ENCODE measurements around the gene RGMA. TPM values are rescaled to one million over a fixed set of nuclear protein-coding genes. Genes with fewer than 3 reads are reported as not detected.

The RGMA gene
- total and polyA plus RNA-seq, 2 donors (not counting 1 experiment from before 2014, with no cell fraction given) = not detected

DNA sequence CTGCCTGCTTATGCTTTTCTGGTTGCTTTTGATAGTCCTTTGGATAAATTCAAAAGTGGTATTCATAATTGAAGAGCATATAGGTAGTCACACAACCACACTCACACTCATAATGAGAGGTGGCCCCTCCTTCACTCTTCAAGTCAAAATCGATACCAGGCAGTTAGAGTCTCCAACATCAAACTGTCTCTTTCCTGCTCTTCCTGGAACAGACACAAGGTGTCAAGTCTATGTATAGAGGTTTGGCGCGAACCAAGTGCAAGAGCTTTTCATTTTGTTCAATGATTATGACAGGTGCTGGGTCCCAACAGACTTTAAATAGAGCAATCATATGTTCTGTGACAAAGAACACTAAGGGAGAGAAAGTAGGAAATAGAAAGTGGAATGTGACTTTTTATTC, 29.9 kb upstream of the RGMA start:
- no peaks in the 10 kb centered on the region for H3K4me1 ChIP-seq (ENCODE audit: control insufficient read depth in 2 of 2, insufficient read depth in 2 of 2, low read length in 2 of 2)
- Mint-ChIP-seq H3K4me3 (no peak overlapping the region), H3K27me3 (peaks cover 31% of the 10 kb centered on the region), H3K27ac (no peak overlapping the region), H3K9me3 (ENCODE audit: insufficient read depth) (no peaks in the 10 kb centered on the region), H3K4me1 (no peaks in the 10 kb centered on the region)
- H3K36me3 ChIP-seq (replicated peaks in 1 of 2; ENCODE audit: control extremely low read depth in 1 of 2, control insufficient read depth in 1 of 2, extremely low read depth in 1 of 2, insufficient read depth in 2 of 2, low read length in 1 of 2) = no peaks in the 10 kb centered on the region
- H2AFZ ChIP-seq (ENCODE audit: insufficient read depth, low read depth, low read length, poor library complexity, severe bottlenecking) = no peak overlapping the region
- no peak overlapping the region for H3K4me2 ChIP-seq (replicated peaks; ENCODE audit: low read depth, low read length, poor library complexity, severe bottlenecking)
- no CpG with 5 or more reads among the region's 3 CpGs for WGBS (ENCODE audit: insufficient coverage)
- H3K27me3 ChIP-seq (replicated peaks in 1 of 4; ENCODE audit: control extremely low read depth in 1 of 4, control insufficient read depth in 3 of 4, insufficient read depth in 4 of 4, low read length in 3 of 4) = no peaks in the 10 kb centered on the region
- ATAC-seq (ENCODE audit: low read depth) (no peak), DNase-seq (no peak)
- intact Hi-C loops (cut with micrococcal nuclease) = no loop called here
- no peaks in the 10 kb centered on the region for H3K9me3 ChIP-seq (ENCODE audit: control extremely low read depth in 1 of 3, control insufficient read depth in 2 of 3, insufficient read depth in 1 of 3, low read length in 2 of 3)
- H3K4me3 ChIP-seq (ENCODE audit: control extremely low read depth in 1 of 5, extremely low read depth in 1 of 5, insufficient read depth in 1 of 5, low read depth in 2 of 5, low read length in 4 of 5) = no peak overlapping the region
- H3K9ac ChIP-seq (ENCODE audit: low read length) = no peak overlapping the region
- no peak for TF ChIP-seq EZH2 (IDR thresholded peaks at IDR 0.05; ENCODE audit: borderline replicate concordance, insufficient read depth, low read depth, low read length, poor library complexity, severe bottlenecking)
- TF ChIP-seq, protein P1, sequence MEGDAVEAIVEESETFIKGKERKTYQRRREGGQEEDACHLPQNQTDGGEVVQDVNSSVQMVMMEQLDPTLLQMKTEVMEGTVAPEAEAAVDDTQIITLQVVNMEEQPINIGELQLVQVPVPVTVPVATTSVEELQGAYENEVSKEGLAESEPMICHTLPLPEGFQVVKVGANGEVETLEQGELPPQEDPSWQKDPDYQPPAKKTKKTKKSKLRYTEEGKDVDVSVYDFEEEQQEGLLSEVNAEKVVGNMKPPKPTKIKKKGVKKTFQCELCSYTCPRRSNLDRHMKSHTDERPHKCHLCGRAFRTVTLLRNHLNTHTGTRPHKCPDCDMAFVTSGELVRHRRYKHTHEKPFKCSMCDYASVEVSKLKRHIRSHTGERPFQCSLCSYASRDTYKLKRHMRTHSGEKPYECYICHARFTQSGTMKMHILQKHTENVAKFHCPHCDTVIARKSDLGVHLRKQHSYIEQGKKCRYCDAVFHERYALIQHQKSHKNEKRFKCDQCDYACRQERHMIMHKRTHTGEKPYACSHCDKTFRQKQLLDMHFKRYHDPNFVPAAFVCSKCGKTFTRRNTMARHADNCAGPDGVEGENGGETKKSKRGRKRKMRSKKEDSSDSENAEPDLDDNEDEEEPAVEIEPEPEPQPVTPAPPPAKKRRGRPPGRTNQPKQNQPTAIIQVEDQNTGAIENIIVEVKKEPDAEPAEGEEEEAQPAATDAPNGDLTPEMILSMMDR (IDR thresholded peaks at IDR 0.05) = no peak
- H3K27ac ChIP-seq (ENCODE audit: low read length in 2 of 2) = no peak overlapping the region
- H4K20me1 ChIP-seq (ENCODE audit: control insufficient read depth, insufficient read depth, low read length, poor library complexity, severe bottlenecking) = no peaks in the 10 kb centered on the region
- ChIA-PET POLR2A (no interaction called here), CTCF (no interaction called here)
- H3K79me2 ChIP-seq (ENCODE audit: control insufficient read depth, insufficient read depth, low read length) = no peaks in the 10 kb centered on the region

DNA sequence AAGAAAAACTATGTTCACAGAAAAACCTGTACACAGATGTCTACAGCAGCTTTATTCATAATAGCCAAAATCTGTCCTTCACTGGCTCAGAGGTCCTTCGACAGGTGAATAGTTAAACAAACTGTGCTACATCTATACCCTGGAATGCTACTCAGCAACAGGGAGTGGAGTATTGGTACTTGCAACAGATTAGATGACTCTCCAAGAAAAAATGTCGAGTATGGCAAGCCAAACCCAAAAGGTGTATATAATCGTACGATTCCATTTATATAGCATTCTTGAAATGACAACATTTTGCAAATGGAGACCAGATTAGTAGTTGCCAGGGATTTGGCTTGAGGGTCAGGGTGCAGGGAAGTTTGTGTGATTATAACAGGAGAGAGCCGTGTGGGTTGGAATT, 22.4 kb upstream of the RGMA start:
- H3K4me1 Mint-ChIP-seq = no peaks in the 10 kb centered on the region
- Histone ChIP-seq H3K36me3 (replicated peaks in 1 of 2; ENCODE audit: control extremely low read depth in 1 of 2, control insufficient read depth in 1 of 2, extremely low read depth in 1 of 2, insufficient read depth in 2 of 2, low read length in 1 of 2) (no peaks in the 10 kb centered on the region), H3K79me2 (ENCODE audit: control insufficient read depth, insufficient read depth, low read length) (no peaks in the 10 kb centered on the region), H3K4me1 (ENCODE audit: control insufficient read depth in 2 of 2, insufficient read depth in 2 of 2, low read length in 2 of 2) (no peaks in the 10 kb centered on the region), H3K4me3 (ENCODE audit: control extremely low read depth in 1 of 5, extremely low read depth in 1 of 5, insufficient read depth in 1 of 5, low read depth in 2 of 5, low read length in 4 of 5) (no peak overlapping the region), H3K27ac (ENCODE audit: low read length in 2 of 2) (no peak overlapping the region), H3K4me2 (replicated peaks; ENCODE audit: low read depth, low read length, poor library complexity, severe bottlenecking) (no peak overlapping the region), H2AFZ (ENCODE audit: insufficient read depth, low read depth, low read length, poor library complexity, severe bottlenecking) (no peak overlapping the region), H3K9me3 (ENCODE audit: control extremely low read depth in 1 of 3, control insufficient read depth in 2 of 3, insufficient read depth in 1 of 3, low read length in 2 of 3) (no peaks in the 10 kb centered on the region), H3K9ac (ENCODE audit: low read length) (no peak overlapping the region), H4K20me1 (ENCODE audit: control insufficient read depth, insufficient read depth, low read length, poor library complexity, severe bottlenecking) (no peaks in the 10 kb centered on the region), H3K27me3 (replicated peaks in 1 of 4; ENCODE audit: control extremely low read depth in 1 of 4, control insufficient read depth in 3 of 4, insufficient read depth in 4 of 4, low read length in 3 of 4) (peaks cover 0 to 12% (median 1%) of the 10 kb centered on the region in 4 experiments)
- ChIA-PET POLR2A (no interaction called here), CTCF (no interaction called here)
- no peaks in the 10 kb centered on the region for H3K9me3 Mint-ChIP-seq (ENCODE audit: insufficient read depth)
- no peak overlapping the region for H3K4me3 Mint-ChIP-seq
- no peak overlapping the region for H3K27ac Mint-ChIP-seq
- 81% methylated on average over 2 of the region's 5 CpGs for WGBS (ENCODE audit: insufficient coverage)
- peaks cover 49% of the 10 kb centered on the region for H3K27me3 Mint-ChIP-seq
- ATAC-seq (ENCODE audit: low read depth) (no peak), DNase-seq (no peak)
- TF ChIP-seq EZH2 (IDR thresholded peaks at IDR 0.05; ENCODE audit: borderline replicate concordance, insufficient read depth, low read depth, low read length, poor library complexity, severe bottlenecking) = no peak
- TF ChIP-seq, protein P1 (IDR thresholded peaks at IDR 0.05) = no peak
- intact Hi-C loops (cut with micrococcal nuclease) = no loop called here
